ENCODE results near the gene GASK1A.

GRCh38 chr3:43087249-43087776 lies 108.2 kb downstream of the GASK1A start:
- TF ChIP-seq CTCF (conservative IDR thresholded peaks at IDR 0.05; ENCODE audit: low read depth, low read length) (peak; percentile 45), EZH2phosphoT487 (IDR thresholded peaks at IDR 0.05; ENCODE audit: borderline replicate concordance, low read length) (no peak), EZH2 (IDR thresholded peaks at IDR 0.05; ENCODE audit: low read length, unreplicated experiment) (no peak)
